Right atrium auricular region (tissue), 2 donors: ENCODE results near the gene SSRP1. TPM values are rescaled to one million over a fixed set of nuclear protein-coding genes. Genes with fewer than 3 reads are reported as not detected.

ENCODE experiments used
- DNase-seq: peaks from one replicate; pipeline ENCODE4 v3.0.0-alpha.2; 2019; ENCODE audit warnings: low spot score
- H3K27ac ChIP-seq, 2 donors: fragments of 200-600 bp; sonication (generic); 1 replicate in 1 of 2; 2 replicates in 1 of 2; pipeline ENCODE4 v1.5.1; 2016 to 2019
- H3K27me3 ChIP-seq, 2 donors: fragments of 200-600 bp; sonication (generic); one replicate each; pipeline versions ENCODE4 v1.5.1 to v1.6.0; 2017 to 2019
- H3K36me3 ChIP-seq: fragments of 200-600 bp; sonication (generic); one replicate; pipeline ENCODE4 v1.5.1; 2016
- H3K4me1 ChIP-seq, 2 donors: fragments of 200-600 bp; sonication (generic); one replicate each; pipeline versions ENCODE4 v1.5.1 to v1.6.0; 2017 to 2019
- H3K4me3 ChIP-seq, 2 donors: fragments of 200-600 bp; sonication (generic); 1 replicate in 1 of 2; 2 replicates in 1 of 2; pipeline ENCODE4 v1.5.1; 2017 to 2019; ENCODE audit warnings: mild to moderate bottlenecking in 1 of 2, moderate library complexity in 1 of 2
- H3K9me3 ChIP-seq, 2 donors: fragments of 200-600 bp; sonication (generic); one replicate each; pipeline ENCODE4 v1.5.1; 2019
- CTCF ChIP-seq, 2 donors: fragments of 200-600 bp; sonication (generic); IDR thresholded peaks; one replicate each; pipeline ENCODE4 v1.5.1; 2019; ENCODE audit warnings: antibody characterized with exemption in 2 of 2
- total RNA-seq, 2 donors: library from RNA; depleted of rRNA; stranded (reverse); fragments of >200 nt; gene quantifications; one replicate each; pipeline ENCODE4 v1.1.0, GENCODE V29; 2016

Gene SSRP1
- total RNA-seq, 2 donors from 2014 or later, result 42.3 to 54.3 TPM

GRCh38 chr11:57370251-57370650 lies 34.6 kb upstream of the SSRP1 start:
- no peak overlapping the region for H3K27ac ChIP-seq
- no peaks in the 10 kb centered on the region for H3K9me3 ChIP-seq
- TF ChIP-seq CTCF (IDR thresholded peaks at IDR 0.05), result no peak
- no peaks in the 10 kb centered on the region for H3K36me3 ChIP-seq
- no peak for DNase-seq
- no peaks in the 10 kb centered on the region for H3K27me3 ChIP-seq
- H3K4me1 ChIP-seq, result peaks cover 0 to 5% of the 10 kb centered on the region in 2 donors
- no peak overlapping the region for H3K4me3 ChIP-seq

- no peak for DNase-seq
- Histone ChIP-seq H3K27me3 (no peaks in the 10 kb centered on the region), H3K9me3 (no peaks in the 10 kb centered on the region), H3K4me3 (no peak overlapping the region), H3K4me1 (peaks cover 0 to 5% of the 10 kb centered on the region in 2 donors), H3K36me3 (no peaks in the 10 kb centered on the region), H3K27ac (no peak overlapping the region)
- no peak for TF ChIP-seq CTCF (IDR thresholded peaks at IDR 0.05)
These were observed 33.1 kb upstream of the SSRP1 start for GRCh38 chr11:57368845-57369232.

GRCh38 chr11:57368106-57368844 lies 32.6 kb upstream of the SSRP1 start:
- no peak for TF ChIP-seq CTCF (IDR thresholded peaks at IDR 0.05)
- Histone ChIP-seq H3K27ac (no peak overlapping the region), H3K4me1 (peaks cover 0 to 5% of the 10 kb centered on the region in 2 donors), H3K36me3 (no peaks in the 10 kb centered on the region), H3K4me3 (no peak overlapping the region), H3K9me3 (no peaks in the 10 kb centered on the region), H3K27me3 (no peaks in the 10 kb centered on the region)
- no peak for DNase-seq

GRCh38 chr11:57364851-57365660 lies 29.4 kb upstream of the SSRP1 start:
- no peak overlapping the region for H3K4me3 ChIP-seq
- no peaks in the 10 kb centered on the region for H3K36me3 ChIP-seq
- no peaks in the 10 kb centered on the region for H3K27me3 ChIP-seq
- no peak for DNase-seq
- no peaks in the 10 kb centered on the region for H3K4me1 ChIP-seq
- H3K27ac ChIP-seq, result no peak overlapping the region
- no peak for TF ChIP-seq CTCF (IDR thresholded peaks at IDR 0.05)
- no peaks in the 10 kb centered on the region for H3K9me3 ChIP-seq

- Histone ChIP-seq H3K9me3 (no peaks in the 10 kb centered on the region), H3K27ac (no peak overlapping the region), H3K27me3 (no peaks in the 10 kb centered on the region), H3K4me1 (no peaks in the 10 kb centered on the region), H3K36me3 (no peaks in the 10 kb centered on the region), H3K4me3 (no peak overlapping the region)
- no peak for DNase-seq
- TF ChIP-seq CTCF (IDR thresholded peaks at IDR 0.05), result no peak
These were observed 27.7 kb upstream of the SSRP1 start for GRCh38 chr11:57363131-57364080.
